Keratinocyte (primary cell): ENCODE measurements around the gene TENM3. TPM values are rescaled to one million over a fixed set of nuclear protein-coding genes. Genes with fewer than 3 reads are reported as not detected.

ENCODE experiments used
- DNase-seq: peaks from one replicate; pipeline ENCODE4 v3.0.0-alpha.2; 2011; ENCODE audit warnings: low read depth, missing footprints, low spot score
- FAIRE-seq: peaks from 2 replicates; lab custom pipeline; 2011; peaks lifted over from hg19 to GRCh38; lab: Jason Lieb, UNC
- H2AFZ ChIP-seq: 2 replicates; pipeline ENCODE4 v1.6.0; 2012; ENCODE audit warnings: low read length, control low read depth, inconsistent platforms; ENCODE audit not compliant: control insufficient read depth
- H3K27ac ChIP-seq: 2 replicates; pipeline ENCODE4 v1.5.1; 2011; ENCODE audit warnings: low read length; ENCODE audit not compliant: control insufficient read depth, insufficient read depth
- H3K27me3 ChIP-seq: 3 replicates; pipeline ENCODE4 v1.6.0; 2011; ENCODE audit warnings: low read length; ENCODE audit not compliant: control insufficient read depth, insufficient read depth; ENCODE audit errors: extremely low read depth
- H3K36me3 ChIP-seq, 2 experiments: 2 replicates in 1 of 2; 3 replicates in 1 of 2; pipeline ENCODE4 v1.5.1; 2011; ENCODE audit warnings: low read length in 2 of 2, mild to moderate bottlenecking in 1 of 2; ENCODE audit not compliant: control insufficient read depth in 2 of 2, insufficient read depth in 2 of 2; ENCODE audit errors: extremely low read depth in 1 of 2
- H3K4me1 ChIP-seq: 3 replicates; pipeline ENCODE4 v1.5.1; 2011; ENCODE audit warnings: low read length; ENCODE audit not compliant: control insufficient read depth, insufficient read depth; ENCODE audit errors: extremely low read depth
- H3K4me2 ChIP-seq: 3 replicates; pipeline ENCODE4 v1.6.0; 2011; ENCODE audit warnings: low read depth, low read length; ENCODE audit not compliant: control insufficient read depth, insufficient read depth; ENCODE audit errors: extremely low read depth
- H3K4me3 ChIP-seq, 3 experiments: fragments of 200-600 bp in 1 of 3; sonication (generic) in 1 of 3; 2 replicates in 2 of 3; 3 replicates in 1 of 3; pipeline ENCODE4 v1.5.1; 2011 to 2016; ENCODE audit warnings: low read length in 3 of 3, mild to moderate bottlenecking in 3 of 3, control low read depth in 2 of 3, inconsistent platforms in 1 of 3, low read depth in 1 of 3, mixed read lengths in 1 of 3, mixed run types in 1 of 3, moderate library complexity in 1 of 3; ENCODE audit not compliant: control insufficient read depth in 2 of 3, insufficient read depth in 2 of 3; ENCODE audit errors: extremely low read depth in 1 of 3
- H3K79me2 ChIP-seq: 2 replicates; pipeline ENCODE4 v1.6.0; 2012; ENCODE audit warnings: low read length; ENCODE audit not compliant: control insufficient read depth, insufficient read depth
- H3K9ac ChIP-seq: 3 replicates; pipeline ENCODE4 v1.6.0; 2011; ENCODE audit warnings: low read length; ENCODE audit not compliant: control insufficient read depth, insufficient read depth; ENCODE audit errors: extremely low read depth
- H3K9me1 ChIP-seq: 3 replicates; pipeline ENCODE4 v1.6.0; 2011; ENCODE audit warnings: low read length; ENCODE audit not compliant: control insufficient read depth, insufficient read depth; ENCODE audit errors: extremely low read depth
- H3K9me3 ChIP-seq: 2 replicates; pipeline ENCODE4 v1.5.1; 2012; ENCODE audit warnings: low read depth, low read length; ENCODE audit not compliant: control insufficient read depth
- H4K20me1 ChIP-seq: 3 replicates; pipeline ENCODE4 v1.6.0; 2011; ENCODE audit warnings: low read length; ENCODE audit not compliant: control insufficient read depth, insufficient read depth; ENCODE audit errors: extremely low read depth
- CTCF ChIP-seq, 3 experiments: IDR thresholded peaks in 1 of 3; conservative IDR thresholded peaks in 1 of 3; optimal IDR thresholded peaks in 1 of 3; 2 replicates in 2 of 3; 3 replicates in 1 of 3; pipeline versions ENCODE3 to v1.5.1; 2011; ENCODE audit warnings: low read length in 3 of 3, mild to moderate bottlenecking in 3 of 3, moderate library complexity in 2 of 3, control low read depth in 1 of 3, inconsistent platforms in 1 of 3; ENCODE audit not compliant: insufficient read depth in 2 of 3; ENCODE audit errors: extremely low read depth in 1 of 3
- EZH2 ChIP-seq: IDR thresholded peaks from one replicate; pipeline ENCODE4 v1.6.1; 2012; ENCODE audit warnings: inconsistent platforms, mild to moderate bottlenecking, low read length, moderate library complexity
- dilution Hi-C: fragments of 300-500 bp; cut with MboI; formaldehyde crosslinking; loops from one replicate; pipeline ENCODE4 v1.7.0; 2020; ENCODE audit warnings: low sequenced_read_pairs; ENCODE audit not compliant: extremely low pct_ligation_motif_present
- polyA plus RNA-seq, 5 experiments: library from polyadenylated mRNA; depleted of rRNA in 3 of 5; stranded (reverse) in 3 of 5; stranded (forward) in 1 of 5; unstranded in 1 of 5; fragments of >200 nt; gene quantifications; 1 replicate in 1 of 5; 2 replicates in 3 of 5; 3 replicates in 1 of 5; pipeline versions ENCODE4 v1.2.1 to v1.2.3, GENCODE V29; 2011 to 2012; ENCODE audit warnings: missing spikeins in 2 of 5, low read depth in 1 of 5, low replicate concordance in 1 of 5

Gene TENM3
- polyA plus RNA-seq, 1 donor (not counting 4 experiments of a cell fraction or from before 2014, with no cell fraction given): 17.0 TPM

DNA sequence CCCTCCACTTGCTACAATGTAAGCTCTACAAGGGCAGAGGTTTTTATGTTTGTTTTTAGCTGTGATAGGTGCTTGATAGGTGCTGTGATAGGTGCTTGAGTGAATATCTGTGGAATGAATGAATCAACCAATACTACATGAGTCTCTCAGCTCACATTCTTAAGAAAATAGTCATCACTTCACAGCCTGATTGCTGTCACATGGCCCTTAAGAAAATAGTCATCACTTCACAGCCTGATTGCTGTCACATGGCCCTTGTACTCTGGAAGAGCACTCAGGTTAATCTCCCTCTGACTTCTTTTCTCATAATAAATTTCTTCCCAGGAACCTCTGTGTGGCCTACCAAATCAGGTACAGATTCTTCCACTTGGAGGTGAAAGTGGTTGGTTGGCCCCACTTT, 335.2 kb downstream of the TENM3 start:
- no peak for TF ChIP-seq EZH2
- no peak for TF ChIP-seq CTCF (optimal IDR thresholded peaks at IDR 0.05 in 1 of 3, IDR thresholded peaks at IDR 0.05 in 1 of 3, conservative IDR thresholded peaks at IDR 0.05 in 1 of 3; ENCODE audit: extremely low read depth in 1 of 3, insufficient read depth in 2 of 3, low read length in 3 of 3)
- Histone ChIP-seq H3K79me2 (no peaks in the 10 kb centered on the region), H3K27ac (peak overlapping the region; percentile 27), H4K20me1 (no peaks in the 10 kb centered on the region), H3K4me1 (peaks cover 21% of the 10 kb centered on the region), H3K4me3 (no peak overlapping the region), H3K9me3 (no peaks in the 10 kb centered on the region), H2AFZ (peak overlapping the region; percentile 21), H3K4me2 (no peak overlapping the region), H3K9ac (no peak overlapping the region), H3K9me1 (no peaks in the 10 kb centered on the region), H3K36me3 (no peaks in the 10 kb centered on the region), H3K27me3 (no peaks in the 10 kb centered on the region)
- dilution Hi-C loops: no loop called here
- FAIRE-seq (peak; percentile 90), DNase-seq (peak; percentile 80)

DNA sequence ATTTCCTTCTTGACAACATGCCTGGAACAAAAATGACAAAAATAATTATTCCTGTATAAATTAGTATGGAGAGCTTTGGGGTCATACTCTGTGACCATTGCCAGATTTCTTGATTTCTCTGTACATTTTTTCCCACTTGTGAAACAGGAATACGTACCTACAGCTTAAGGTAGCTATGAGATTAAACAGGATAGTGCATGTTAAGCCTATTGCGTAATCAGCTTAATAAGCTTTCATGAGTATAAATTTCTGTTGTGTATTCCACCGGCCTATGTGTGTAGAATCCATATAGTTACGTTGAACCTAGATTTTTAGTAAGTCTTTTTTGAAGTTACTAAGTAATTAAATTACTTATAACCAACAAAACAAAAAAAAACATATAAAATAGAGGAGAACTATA, 339.0 kb downstream of the TENM3 start:
- H3K9me1 ChIP-seq: no peaks in the 10 kb centered on the region
- H3K36me3 ChIP-seq: no peaks in the 10 kb centered on the region
- peak overlapping the region; percentile 41 for H3K4me2 ChIP-seq
- no peak overlapping the region for H3K9ac ChIP-seq
- H4K20me1 ChIP-seq: no peaks in the 10 kb centered on the region
- no peaks in the 10 kb centered on the region for H3K27me3 ChIP-seq
- DNase-seq: peak; percentile 15
- peaks cover 16% of the 10 kb centered on the region for H3K4me1 ChIP-seq
- dilution Hi-C loops: no loop called here
- H3K79me2 ChIP-seq: no peaks in the 10 kb centered on the region
- no peak overlapping the region for H2AFZ ChIP-seq
- H3K9me3 ChIP-seq: no peaks in the 10 kb centered on the region
- FAIRE-seq: peak; percentile 63
- no peak overlapping the region for H3K4me3 ChIP-seq
- TF ChIP-seq EZH2: no peak
- no peak for TF ChIP-seq CTCF (optimal IDR thresholded peaks at IDR 0.05 in 1 of 3, IDR thresholded peaks at IDR 0.05 in 1 of 3, conservative IDR thresholded peaks at IDR 0.05 in 1 of 3; ENCODE audit: extremely low read depth in 1 of 3, insufficient read depth in 2 of 3, low read length in 3 of 3)
- H3K27ac ChIP-seq: no peak overlapping the region
